Vagina (tissue), 2 donors: Measurements from ENCODE around the gene CCNL1.

Experiments
- CTCF ChIP-seq, 3 experiments: fragments of 450-650 bp in 2 of 3; fragments of 200-600 bp in 1 of 3; sonication (generic) in 1 of 3; IDR thresholded peaks; one replicate each; pipeline ENCODE4 v1.5.1; 2017 to 2019; ENCODE audit warnings: antibody characterized with exemption in 3 of 3, mild to moderate bottlenecking in 2 of 3, moderate library complexity in 2 of 3
- POLR2A ChIP-seq, 2 donors: fragments of 450-650 bp; IDR thresholded peaks; one replicate each; pipeline ENCODE4 v1.6.1; 2017; ENCODE audit warnings: antibody characterized with exemption in 2 of 2, mild to moderate bottlenecking in 2 of 2, moderate library complexity in 2 of 2

DNA sequence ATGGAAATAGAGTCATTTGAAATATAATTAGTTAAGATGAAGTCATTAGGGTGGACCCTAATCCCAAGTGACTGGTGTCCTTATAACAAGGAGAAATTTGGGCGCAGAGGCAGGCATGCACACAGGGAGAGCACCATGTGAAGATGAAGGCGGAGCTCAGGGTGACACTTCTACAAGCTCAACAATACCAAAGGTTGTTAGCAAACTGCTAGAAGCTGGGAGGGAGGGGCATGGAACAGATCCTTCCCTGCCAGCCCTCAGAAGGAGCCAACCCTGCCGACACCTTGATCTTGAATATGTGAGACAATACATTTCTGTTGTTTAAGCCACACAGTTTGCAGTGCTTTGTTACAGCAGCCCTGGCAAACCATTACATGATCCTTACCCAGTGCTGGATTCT, 57.8 kb downstream of the CCNL1 start:
- TF ChIP-seq CTCF (IDR thresholded peaks at IDR 0.05) (no peak), POLR2A (IDR thresholded peaks at IDR 0.05) (no peak)
